GM13977 (cell line): ENCODE data around the gene CLN6.
"Not testable (repeated sequence)": the region's sequence is repeated elsewhere in the genome, so short reads cannot be mapped to it uniquely, and the experiment has no call there.

Source experiments
- DNase-seq: peaks from one replicate; pipeline ENCODE4 v3.0.0; 2012; ENCODE audit warnings: low spot score
- CTCF ChIP-seq: IDR thresholded peaks from 2 replicates; pipeline ENCODE4 v1.5.1; 2012; ENCODE audit warnings: mild to moderate bottlenecking, control low read depth; ENCODE audit not compliant: insufficient read depth; ENCODE audit errors: extremely low read depth, missing control alignments
- in situ Hi-C: fragments of 300-500 bp; cut with MboI; formaldehyde crosslinking; loops from one replicate; pipeline ENCODE4 v1.12.0; 2022; ENCODE audit warnings: low sequenced_read_pairs, low pct_unique_long_range_greater_than_20kb, mixed read lengths, inconsistent platforms; ENCODE audit not compliant: unreplicated experiment

CLN6 gene

GRCh38 chr15:68224108-68224507 is 5.4 kb downstream of the CLN6 start:
- in situ Hi-C loops, result no loop called here
- no peak for TF ChIP-seq CTCF
- DNase-seq, result no peak

- TF ChIP-seq CTCF, result no peak
- in situ Hi-C loops, result no loop called here
- no peak for DNase-seq
Observed at GRCh38 chr15:68223171-68223570, 6.4 kb downstream of the CLN6 start.

GRCh38 chr15:68222432-68222743 is 7.1 kb downstream of the CLN6 start:
- in situ Hi-C loops, DNase-seq: not testable (repeated sequence)

GRCh38 chr15:68221530-68222431 is 7.7 kb downstream of the CLN6 start:
- in situ Hi-C loops, result not testable (repeated sequence)

GRCh38 chr15:68220967-68221366 is 8.6 kb downstream of the CLN6 start:
- no peak for TF ChIP-seq CTCF
- in situ Hi-C loops, result no loop called here
- no peak for DNase-seq

More at GRCh38 chr15:68221530-68222431, 7.7 kb downstream of the CLN6 start:
- DNase-seq, result not testable (repeated sequence)

- no peak for TF ChIP-seq CTCF
- no peak for DNase-seq
- in situ Hi-C loops, result no loop called here
Observed at GRCh38 chr15:68220489-68220888, 9.0 kb downstream of the CLN6 start.

- no peak for DNase-seq
- no peak for TF ChIP-seq CTCF
- in situ Hi-C loops, result no loop called here
Observed at GRCh38 chr15:68218847-68219798, 10.4 kb downstream of the CLN6 start.
